Hindlimb muscle (tissue), 1 donor: Measurements from ENCODE around the gene MPND. TPM values are rescaled to one million over a fixed set of nuclear protein-coding genes. Genes with fewer than 3 reads are reported as not detected.
"Not testable (repeated sequence)": the region's sequence is repeated elsewhere in the genome, so short reads cannot be mapped to it uniquely, and the experiment has no call there.

Experiments
- DNase-seq: peaks from one replicate; pipeline ENCODE4 v3.0.0-alpha.2; 2013
- polyA plus RNA-seq: library from polyadenylated mRNA; unstranded; fragments of 120-200 nt; gene quantifications from one replicate; pipeline ENCODE4 v1.2.1, GENCODE V29; 2013; ENCODE audit not compliant: insufficient read length

MPND gene
- polyA plus RNA-seq, 1 donor: 17.3 TPM

DNA sequence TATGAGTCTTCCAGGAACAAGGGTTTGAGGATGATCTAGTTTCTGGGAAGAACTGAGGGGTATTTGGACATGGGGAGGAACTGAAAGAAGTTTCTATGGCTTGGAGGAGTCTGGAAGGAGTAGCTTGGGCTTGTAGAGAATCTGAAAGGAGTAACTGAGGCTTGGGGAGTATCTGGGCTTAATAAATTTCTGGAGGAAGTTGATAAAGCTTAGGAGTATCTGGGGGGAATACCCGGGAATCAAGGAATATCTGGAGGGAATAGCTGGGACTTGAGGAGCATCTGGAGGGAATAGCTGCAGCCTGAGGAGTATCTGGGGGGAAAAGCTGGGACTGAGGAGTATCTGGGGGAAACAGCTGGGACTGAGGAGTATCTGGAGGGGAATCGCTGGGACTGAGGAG is 22.9 kb upstream of the MPND start:
- DNase-seq: no peak

GRCh38 chr19:4322942-4323665 is 20.3 kb upstream of the MPND start:
- no peak for DNase-seq

DNA sequence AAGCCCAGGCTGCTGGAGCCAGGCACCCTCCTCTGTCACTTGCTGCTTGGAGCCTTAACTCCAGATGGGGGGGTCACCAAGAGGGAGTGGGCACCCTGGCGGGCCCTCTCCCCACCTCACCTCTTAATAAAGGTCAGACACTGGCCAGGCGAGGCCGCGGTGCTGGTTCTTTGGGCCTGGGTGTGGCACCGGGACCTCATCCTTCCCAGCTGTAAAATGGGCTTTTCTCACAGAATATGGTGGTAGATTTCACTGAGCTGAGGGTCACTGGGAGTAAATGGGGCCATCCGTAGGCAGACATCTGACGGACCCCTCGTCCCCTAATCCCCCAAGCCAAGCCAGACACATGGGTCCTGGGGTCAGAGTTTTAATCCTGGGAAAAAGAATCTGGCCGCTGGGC is 19.7 kb upstream of the MPND start:
- no peak for DNase-seq

GRCh38 chr19:4324228-4324627 is 19.1 kb upstream of the MPND start:
- no peak for DNase-seq

- DNase-seq: no peak
These were observed 17.0 kb upstream of the MPND start for GRCh38 chr19:4326215-4326836.

GRCh38 chr19:4326837-4327251 is 16.5 kb upstream of the MPND start:
- DNase-seq: no peak

DNA sequence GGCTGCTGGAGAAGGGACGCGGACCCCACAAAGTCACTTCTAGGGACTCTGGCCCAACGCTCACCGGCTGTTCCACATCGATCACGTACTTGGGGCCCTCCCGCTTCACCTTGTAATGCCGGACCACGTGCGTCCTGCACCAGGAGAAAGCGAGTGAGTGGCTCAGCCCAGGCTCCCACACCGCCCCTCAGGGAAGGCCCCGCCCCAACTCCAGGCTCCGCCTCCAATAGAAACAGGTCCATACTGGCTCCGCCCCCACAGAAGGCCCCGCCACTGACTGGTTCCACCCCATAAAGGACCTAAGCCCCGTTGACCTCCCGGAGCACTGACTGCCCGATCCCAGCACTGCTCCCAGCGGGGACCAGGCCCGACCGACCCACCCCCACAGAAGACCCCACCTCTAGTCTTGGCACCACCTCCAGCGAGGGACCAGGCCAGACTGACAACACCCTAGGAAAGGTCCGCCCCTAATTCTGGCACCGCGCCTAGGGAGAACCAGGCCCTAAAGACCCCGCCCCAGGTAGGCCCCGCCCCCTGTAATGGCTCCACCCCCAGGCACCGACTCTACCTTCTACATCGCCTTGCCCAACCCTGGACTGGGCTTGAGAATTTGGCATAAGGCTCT is 16.0 kb upstream of the MPND start:
- peak; percentile 31 for DNase-seq

GRCh38 chr19:4327877-4328242 is 15.5 kb upstream of the MPND start:
- no peak for DNase-seq

GRCh38 chr19:4328243-4328990 is 14.9 kb upstream of the MPND start:
- peak; percentile 90 for DNase-seq

DNA sequence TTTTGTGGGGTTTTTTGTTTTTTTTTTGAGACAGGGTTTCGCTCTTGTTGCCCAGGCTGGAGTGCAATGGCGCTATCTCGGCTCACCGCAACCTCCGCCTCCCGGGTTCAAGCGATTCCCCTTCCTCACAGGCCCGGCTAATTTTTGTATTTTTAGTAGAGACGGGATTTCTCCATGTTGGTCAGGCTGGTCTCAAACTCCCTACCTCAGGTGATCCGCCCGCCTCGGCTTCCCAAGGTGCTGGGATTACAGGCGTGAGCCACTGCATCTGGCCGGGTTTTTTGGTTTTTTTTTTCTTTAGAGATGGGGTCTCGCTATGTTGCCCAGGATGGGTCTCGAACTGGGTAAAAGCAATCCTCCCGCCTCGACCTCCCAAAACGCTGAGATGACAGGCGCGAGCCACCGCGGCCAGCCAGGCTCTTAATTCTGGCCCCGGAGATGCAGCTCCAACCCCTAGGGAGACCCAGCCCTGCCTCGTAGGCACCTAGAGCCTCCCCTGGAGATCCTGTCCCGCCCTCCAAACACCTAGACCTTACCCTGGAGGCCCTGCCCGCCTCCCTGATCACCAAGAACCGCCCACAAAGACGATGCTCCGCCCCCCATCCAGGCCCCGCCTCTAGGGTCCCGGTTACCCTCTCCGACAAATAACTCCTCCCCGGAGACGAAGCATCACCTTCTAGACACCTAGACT is 14.2 kb upstream of the MPND start:
- not testable (repeated sequence) for DNase-seq

- DNase-seq: no peak
These were observed 13.5 kb upstream of the MPND start for GRCh38 chr19:4329858-4330257.

DNA sequence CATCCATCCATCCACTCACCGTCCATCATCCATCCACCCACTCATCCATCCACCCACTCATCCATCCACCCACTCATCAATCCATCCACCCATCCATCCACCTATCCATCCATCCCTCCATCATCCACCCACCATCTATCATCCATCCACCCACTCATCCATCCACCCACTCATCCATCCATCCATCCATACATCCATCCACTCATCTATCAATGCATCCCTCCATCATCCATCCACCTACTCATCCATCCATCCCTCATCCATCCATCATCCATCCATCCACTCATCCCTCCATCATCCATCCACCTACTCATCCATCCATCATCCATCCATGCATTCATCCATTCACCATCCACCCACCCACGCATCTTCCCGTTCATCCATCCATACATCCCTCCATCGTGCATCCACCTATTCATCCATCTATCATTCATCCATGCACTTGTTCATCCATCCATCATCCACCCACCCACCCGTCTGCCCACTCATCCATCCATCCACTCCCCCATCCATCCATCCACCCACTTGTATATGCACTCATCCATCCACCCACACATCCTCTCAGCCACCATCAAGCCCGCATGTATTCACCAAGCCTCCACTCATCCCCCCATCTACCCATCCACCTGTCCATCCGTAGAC is 8.3 kb upstream of the MPND start:
- no peak for DNase-seq

GRCh38 chr19:4337906-4338440 is 5.4 kb upstream of the MPND start:
- DNase-seq: peak; percentile 25

- no peak for DNase-seq
These were observed 4.7 kb upstream of the MPND start, which contains the start of gene STAP2 for GRCh38 chr19:4338441-4339355. TSS of gene STAP2 (minus strand) at chr19:4338827. CDS start at chr19:4338753, 74 bp downstream.

DNA sequence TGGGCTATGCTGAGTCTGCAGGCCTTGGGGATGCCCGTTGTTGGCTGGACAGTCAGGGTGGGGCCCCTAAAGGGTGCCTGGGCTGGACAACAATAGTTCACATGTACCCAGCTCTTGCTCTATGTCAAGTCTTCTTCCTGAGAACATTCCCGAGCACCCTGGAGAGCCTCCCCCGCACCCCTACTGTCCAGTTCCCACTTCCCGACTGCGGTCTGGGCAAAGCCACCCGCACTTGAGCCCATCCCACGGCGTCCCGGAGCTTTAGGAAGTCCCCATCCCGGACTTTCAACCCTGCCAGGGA is 1.1 kb upstream of the MPND start:
- no peak for DNase-seq

DNA sequence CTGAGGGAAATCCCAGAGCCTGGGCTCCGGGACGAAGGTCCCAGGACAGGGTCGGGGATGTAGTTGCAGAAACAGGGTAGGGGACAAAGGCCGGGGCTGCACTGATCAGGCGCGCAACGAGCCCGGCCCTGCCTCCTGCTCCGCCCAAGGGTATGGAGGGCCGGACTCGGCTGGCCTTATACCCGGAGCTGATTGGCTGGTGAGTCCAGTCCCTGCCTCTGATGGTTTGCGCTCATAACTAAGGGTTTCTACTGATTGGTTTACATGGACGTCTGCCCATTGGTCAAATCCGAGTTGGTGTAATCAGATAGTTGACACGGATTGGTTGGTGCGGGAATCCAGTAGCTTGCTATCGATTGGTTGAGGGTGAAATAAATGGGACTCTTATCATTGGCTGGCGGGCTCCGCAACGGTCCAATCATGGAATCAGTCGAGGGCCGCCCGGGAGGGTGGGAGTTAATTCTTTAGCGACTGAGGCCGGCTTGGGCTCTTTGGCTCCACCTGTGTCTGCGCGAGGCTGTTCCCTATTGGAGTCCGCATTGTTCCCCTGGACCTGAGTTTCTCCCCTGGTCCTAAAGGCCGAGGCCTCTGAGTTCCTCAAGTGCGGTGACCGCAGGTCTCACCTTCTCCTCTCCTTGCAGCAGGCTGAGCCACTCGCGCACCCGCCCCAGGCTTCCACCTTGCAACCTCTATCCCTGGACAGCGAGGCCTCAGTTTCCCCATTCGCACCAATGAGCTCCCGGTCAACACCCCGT is 570 bp upstream of the MPND start:
- peak; percentile 99 for DNase-seq

- no peak for DNase-seq
These were observed 2.1 kb downstream of the MPND start for GRCh38 chr19:4345342-4346019.

DNA sequence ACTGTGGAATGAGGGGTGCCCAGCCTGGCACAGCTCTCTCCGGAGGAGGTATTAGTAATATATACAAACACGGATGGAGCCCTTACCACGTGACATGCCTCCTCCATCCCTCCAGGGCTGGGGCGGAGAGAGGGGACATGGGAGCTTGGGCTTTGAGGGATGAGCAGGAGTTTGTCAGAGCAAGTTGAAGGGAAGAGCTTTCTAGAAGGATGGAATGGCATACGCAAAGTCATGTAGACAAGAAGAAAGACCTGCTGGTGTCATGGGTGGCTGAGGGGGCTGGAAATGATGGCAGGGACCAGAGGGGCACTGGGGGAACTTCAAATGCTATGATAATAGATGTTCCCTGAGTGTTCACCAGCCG is 2.6 kb downstream of the MPND start:
- no peak for DNase-seq

DNA sequence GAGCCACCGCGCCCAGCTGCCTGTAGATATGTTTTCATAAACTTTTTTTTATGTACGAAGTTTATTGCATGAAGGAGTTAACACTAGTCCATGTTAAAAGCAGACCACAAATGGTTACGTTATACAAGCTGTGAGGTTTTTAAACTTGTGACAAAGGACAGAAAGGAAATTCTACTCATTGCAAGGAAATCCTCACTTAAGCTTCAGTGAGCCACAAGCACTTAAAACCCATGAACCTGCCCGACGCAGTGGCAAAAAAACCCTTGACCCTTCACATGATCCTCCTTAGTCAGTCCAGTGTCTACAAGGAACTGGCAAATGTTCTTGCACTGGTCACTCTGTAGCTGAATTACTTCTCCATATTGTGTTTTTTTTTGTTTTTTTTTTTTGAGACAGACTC is 4.2 kb downstream of the MPND start:
- no peak for DNase-seq

DNA sequence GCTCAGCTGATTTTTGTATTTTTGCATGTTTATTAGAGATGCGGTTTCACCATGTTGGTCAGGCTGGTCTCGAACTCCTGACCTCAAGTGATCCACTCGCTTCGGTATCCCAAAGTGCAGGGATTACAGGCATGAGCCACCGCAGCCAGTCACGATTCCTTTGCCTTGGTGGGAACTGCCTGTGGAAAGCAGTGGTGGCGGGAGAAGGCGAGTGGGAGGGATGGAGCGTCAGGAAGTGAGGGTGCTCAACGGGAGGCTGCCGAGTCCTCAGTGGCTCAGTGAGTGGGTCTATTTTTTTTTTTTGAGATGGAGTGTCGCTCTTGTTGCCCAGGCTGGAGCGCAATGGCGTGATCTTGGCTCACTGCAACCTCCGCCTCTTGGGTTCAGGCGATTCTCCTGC is 5.9 kb downstream of the MPND start:
- DNase-seq: not testable (repeated sequence)
